ENCODE measurements around the gene ZNF609.
A peak's percentile ranks its signal among the peaks of the same experiment; 100 is the strongest.
"Not testable (repeated sequence)": the region's sequence is repeated elsewhere in the genome, so short reads cannot be mapped to it uniquely, and the experiment has no call there.

Gene ZNF609

DNA sequence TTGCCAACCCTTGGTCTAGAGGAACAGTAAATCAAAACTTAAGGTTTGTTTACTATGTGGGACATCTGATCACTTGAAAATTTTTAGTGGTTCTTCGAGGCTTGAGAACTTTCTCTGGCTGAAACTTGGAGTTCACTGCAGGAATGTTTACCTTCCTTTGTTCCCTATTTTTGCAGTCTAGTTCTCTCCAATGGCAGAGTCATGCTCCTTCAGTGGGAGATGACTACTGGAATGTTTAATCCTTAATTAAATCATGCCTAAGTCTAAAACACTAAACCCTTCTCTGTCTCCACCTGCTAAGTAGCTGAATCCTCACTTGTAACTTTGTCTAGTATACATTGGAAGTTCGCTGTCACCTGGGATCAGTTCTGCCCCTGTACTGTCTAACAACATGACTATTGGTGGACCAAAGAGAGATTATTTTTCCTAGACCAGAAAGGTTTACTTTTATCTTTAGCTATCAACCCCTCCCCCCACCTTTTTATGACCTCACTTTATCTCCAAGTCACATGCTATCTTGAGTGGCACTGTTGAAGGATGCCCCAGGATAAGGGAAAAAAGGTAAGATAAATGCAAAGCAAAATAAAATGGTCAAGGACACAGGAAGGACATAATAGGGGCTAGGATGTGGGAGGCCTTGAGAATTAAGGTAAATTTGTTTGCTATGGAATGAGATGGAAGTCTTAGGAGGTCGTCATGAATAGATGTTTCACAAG lies 1.2 kb upstream of the ZNF609 start:
- DNase-seq, result no peak

DNA sequence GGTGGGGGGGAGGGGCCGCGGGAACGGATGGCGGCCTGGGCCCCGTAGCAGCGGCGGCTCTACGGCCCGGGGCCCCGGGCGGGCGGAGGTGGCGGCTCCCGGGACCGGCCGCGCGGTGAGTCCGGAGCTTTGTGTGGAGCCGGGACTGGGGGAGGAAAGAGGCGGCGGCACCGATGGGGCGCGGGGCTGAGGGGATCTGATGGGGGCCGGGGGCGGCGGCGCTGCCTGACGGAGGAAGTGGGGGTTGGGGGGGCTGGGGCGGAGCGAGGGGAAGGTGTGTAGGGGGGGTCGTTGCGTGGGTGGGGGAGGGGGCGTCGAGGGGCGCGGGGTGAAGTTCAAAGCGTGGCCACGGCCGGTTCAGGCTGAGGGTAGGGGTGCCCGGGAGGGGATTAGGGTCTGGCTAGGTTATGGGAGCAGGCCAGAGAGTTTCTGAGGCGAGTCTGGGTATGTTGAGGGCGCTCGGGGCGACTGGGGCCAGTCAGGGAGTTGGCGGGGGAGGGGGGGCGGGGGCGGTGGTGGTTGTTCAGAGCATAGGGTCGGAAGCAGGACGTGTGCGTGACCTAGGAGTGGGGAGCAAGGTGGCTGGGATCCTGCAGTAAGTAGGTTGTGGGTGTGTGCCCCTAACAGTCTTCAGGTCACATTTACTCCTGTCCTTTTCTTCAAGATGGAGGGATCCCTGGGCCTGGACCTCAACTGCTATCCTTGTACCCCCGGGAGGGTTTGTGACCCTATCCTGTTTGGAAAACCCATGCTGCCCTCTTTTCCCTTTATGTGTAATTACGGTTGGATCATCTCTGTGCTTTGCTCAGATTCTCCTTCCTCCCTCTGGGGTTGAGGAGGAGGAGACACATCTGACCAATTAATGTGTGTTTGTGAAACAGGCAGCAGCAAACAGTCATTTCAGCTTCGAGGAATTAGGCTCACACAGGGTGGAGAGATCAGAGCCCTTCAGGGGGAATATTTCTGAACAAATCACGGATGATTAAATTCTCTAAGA lies 644 bp downstream of the ZNF609 start:
- peak; percentile 25 for DNase-seq

DNA sequence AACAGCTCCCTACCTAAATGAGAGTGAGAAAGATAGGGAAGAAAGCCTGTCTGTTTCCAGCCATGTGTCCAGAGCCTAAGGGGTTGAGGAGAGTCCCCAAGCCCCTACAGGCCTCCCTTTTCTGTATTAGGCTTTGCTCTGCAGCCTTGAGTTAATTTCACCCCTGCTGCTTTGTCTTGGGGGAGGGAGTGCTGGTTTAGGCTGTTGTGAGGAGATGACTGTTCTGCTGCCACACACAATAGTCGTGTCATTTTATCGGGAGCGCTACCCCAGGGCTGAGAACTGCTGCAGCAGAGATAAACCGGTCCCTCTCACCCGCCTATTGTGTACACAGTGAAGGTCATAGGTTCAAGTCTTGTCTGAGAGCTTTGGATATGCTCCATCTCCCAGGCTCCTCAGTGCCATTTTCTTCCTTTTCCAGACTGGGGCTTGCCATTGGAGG lies 1.4 kb downstream of the ZNF609 start:
- DNase-seq, result peak; percentile 25

DNA sequence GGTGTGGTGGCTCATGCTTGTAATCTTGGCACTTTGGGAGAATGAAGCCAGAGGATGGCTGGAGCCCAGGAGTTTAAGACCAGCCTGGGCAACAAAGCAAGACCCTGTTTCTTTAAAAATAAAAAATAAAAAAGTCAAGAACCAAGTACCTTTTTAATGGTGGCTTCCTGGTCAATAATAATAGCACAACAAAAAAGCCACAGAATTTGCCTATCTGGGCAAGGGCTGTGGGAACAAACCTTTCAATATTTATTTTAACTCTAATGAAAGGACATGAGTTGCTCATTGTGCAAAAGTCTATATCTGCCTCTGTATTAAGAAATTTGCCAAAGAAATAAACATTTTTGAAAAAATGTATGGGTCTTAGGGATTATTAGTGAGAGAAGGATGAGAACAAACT lies 2.1 kb downstream of the ZNF609 start:
- no peak for DNase-seq

DNA sequence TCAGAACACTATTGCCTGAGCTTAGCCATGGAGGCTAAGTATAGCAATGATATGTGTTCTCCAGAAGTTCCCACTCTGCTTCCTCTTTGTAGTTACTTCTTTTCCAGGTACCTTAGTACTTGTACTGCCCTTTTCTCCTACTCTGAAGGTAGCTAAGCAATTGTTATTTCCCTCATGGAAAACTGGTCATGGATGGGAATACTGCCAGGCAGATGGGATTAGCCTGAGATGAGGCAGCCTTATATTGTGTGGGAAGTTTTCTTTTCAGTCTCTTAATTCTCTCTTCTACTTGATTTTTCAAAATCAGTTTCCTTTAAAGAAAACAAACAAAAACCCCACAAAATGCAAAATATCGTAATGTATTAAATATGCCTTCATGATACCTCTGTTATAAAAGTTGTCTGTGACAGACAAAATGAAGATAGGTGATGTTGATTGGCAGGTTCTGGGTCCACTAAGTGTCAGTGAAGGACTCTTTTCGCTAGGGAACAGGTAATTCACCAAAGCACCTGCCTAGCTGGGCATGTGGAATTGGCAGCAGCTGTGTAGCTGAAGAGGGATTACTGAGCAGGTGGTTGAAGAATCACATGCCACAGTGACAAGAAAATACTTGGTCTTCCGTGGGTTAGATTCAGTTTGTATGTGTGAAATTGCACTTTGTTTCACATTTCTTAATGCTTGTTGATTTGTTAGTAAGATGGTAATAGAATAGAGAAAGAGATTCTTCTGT lies 4.1 kb downstream of the ZNF609 start:
- DNase-seq, result peak; percentile 55

DNA sequence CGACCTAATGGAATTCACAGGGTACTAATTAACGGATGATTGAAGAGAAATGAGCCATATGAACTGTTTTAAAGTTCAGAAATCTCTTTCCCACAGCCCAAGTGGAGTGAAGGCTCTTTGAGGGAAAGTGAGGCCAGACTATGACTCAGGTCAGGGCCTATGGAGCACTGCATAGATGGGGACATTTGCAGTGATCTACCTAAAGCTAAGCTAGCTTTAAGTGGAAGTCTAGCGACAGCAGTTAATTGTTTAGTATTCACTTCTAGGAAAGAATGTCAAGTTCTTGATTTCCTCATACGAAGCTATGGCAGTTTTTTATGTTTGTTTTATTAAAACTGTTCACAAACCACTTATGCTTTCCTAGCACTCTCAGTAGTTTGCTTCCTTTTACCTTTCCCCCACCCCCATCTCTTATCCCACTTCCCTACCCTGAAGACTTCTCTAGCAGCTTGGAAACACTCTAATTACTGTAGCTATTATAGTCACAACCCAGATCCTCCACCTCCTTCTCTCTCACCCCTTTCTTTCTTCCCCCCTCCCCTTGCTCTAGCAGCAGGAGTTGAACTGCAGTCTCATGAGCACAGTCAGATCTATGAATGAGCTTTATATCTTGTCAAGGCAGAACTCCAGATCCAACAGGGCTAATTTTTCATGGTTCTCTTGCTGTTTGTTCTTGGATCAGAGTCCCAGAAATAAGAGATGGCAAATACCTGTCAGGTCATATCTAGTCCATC lies 6.2 kb downstream of the ZNF609 start:
- DNase-seq, result no peak

DNA sequence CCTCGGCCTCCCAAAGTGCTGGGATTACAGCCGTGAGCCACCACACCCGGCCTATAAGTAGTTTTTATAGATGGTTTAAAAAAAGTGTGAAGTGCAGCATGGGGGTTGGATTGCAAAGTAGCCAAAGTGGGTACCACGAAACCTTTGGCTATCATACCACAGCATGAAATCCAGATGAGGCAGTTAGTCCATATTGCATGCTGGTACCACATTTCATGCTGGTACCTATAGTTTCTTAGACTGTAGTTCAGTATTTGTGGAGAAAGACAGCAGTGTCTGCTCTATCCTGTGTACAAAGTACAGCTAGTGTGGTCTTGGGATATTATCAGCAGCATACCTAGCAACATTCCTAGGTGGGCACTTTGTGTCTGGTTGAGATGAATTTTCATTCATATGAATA lies 11.8 kb downstream of the ZNF609 start:
- DNase-seq, result no peak

DNA sequence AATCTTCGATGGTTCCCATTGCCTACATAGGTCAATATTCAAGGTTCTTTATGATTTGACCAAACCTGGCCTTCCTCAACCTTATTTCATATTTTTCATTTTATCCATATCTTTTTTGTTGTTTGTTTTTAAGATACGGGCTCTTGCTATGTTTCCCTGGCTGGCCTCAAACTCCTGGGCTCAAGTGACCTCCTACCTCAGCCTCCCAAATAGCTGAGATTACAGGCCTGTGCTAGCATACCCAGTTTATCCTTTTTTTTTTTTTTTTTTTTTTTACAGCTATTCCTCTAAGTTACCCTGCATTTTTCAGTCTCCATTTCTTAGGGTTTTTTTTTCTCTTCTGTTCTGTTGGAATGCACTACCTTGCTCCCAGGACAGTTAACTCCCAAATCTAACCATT lies 14.5 kb downstream of the ZNF609 start:
- DNase-seq, result no peak

DNA sequence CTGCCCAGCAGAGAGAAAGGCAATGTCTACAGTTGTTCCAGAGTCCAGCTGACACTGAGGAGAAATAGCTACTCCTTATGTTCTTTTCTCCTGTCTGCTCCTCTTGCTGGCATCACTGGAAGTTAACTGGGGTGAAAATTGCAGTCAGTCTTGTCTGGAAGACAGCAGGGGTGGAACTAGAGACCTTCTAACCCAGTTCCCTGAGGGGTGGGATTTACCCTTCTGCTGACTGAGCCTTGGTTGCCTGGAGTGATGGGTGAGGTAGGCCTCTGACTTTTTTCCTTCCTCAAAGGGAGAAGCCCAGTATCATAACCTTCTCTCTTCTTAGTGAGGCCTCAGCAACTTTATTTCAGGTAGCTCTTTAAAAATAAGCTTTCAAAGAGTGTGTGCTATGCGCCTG lies 16.2 kb downstream of the ZNF609 start:
- no peak for DNase-seq

DNA sequence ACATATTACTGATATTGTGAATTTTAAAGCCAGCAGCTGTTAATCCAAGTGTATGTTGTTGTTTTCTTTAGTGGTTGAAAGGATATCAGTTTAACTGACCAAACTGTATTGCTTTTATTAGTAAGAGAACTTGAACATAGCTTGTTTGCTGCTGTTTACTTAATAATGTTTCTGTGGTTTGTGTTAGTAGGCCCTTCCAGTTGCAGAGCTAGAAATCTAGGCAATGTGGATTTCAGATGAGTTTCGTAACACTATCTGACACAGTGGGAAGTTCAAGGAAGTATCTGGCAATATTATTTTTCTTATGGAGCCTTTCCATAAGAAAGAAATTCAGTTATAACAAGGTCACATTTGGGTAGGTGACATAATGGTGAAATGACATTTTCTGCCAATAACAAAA lies 18.5 kb downstream of the ZNF609 start:
- no peak for DNase-seq

DNA sequence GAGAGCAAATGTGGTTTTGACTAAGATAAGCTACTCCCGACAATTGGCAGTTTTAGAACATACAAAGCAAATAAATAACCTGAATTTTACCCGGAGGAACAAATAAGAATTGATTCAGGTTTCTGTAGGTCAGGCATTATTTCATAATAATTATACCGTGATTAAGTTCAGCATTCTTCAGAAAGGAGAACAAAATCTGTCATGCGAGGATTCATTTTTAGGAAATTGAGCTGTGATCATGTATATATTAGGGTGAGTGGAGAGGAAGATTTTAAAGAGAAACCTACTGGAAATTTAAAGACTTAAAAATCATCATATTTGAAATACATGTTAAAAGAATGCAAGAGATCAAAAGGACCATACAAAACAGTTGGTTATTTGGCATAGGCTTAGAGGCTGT lies 20.5 kb downstream of the ZNF609 start:
- no peak for DNase-seq

DNA sequence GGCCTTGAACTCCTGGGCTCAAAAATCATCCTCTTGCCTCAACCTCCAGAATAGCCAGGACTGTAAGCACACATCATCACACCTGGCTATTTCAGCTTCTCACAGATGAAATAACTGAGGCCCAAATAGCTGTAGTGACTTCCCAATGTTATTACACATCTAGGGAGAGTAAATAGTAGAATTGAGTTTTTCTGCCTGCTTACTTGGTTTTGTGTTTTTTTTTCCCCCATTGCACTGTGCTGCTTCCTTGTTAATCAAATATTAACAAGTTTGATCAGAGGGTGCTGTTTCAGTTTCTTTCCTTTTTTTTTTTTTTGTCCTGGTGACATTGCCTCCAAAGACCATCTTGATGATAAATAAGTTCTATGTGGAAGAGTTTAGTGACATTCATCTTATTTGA lies 23.4 kb downstream of the ZNF609 start:
- DNase-seq, result no peak

DNA sequence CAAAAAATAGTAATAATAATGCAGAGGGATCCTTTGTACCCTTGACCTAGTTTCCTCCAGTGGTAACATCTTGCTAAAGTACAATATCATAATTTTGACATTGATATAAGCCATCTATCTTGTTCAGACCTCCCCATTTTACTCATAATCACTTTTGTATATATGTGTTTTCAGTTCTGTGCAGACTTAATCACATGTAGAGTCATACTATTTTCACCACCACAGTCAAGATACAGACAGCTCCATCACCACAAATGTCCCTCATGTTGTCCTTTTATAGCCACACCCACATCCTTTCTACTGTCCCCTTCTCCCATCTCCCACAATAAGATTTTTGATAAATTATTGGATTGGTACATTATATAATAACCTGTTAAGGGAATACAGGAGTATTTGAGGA lies 25.4 kb downstream of the ZNF609 start:
- no peak for DNase-seq

DNA sequence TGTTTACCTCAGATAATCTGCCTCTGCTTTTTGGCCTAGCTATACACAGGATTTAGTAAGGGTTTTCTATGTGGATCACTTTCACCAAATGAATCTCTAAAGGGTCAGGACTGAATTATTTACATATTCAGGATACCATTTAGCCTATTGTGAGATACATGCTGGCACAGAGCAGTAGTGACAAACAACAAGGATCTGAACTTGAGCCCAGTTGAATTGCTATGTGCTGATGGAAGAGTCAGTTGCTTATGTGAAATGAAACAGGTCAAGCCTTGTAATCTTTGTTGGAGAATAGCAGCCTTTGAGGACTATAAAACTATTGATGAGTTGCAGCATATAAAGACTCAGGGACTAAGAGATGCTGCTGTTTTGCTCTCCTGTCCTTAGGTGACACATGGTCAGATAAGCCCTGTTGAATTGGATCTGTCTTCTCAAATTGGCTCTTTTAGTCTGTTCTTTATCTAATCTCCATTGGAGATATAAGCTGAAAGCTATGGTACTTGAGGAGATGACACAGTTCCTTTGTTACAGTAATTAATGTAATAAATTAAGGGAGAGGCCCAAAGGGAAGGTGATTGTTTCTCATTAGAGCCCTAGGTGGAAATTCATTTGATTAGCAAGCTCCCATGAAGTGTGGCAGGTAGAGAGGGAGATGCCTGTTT lies 30.4 kb downstream of the ZNF609 start:
- DNase-seq, result no peak

DNA sequence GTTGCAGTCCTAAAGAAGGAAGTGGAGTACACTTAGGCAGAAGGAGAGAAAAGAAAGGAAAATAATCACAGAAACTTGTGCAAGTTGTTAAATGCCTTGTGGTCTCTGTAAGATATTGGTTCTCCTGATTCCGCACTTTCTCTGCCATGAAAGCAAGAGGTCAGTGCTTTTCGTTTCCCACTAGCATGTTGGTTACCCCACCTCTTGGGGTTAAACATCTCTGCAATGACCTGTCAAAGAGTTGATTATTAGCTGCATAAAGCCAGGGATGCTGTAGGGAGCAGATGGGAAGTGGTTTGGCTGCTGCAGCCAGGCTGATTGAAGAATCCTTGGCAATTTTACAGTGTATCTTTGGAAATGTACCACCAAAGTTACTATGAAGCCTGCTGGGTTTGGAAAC lies 33.3 kb downstream of the ZNF609 start:
- no peak for DNase-seq

DNA sequence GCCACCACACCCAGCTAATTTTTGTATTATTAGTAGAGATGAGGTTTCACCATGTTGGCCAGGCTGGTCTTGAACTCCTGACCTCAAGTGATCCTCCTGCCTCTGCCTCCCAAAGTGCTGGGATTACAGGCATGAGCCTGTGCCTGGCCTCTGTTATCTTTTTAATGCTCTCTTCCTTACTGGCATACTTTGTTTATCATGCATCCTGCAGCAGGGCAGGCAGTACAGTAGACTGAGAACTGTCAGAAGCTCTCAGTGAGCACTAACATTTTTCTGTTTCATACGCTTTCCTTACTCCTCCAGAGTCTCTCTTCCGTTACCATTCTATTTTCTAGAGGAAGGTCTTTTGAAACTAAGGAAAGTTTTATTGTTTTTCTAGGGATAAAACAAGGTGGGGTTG lies 35.6 kb downstream of the ZNF609 start:
- not testable (repeated sequence) for DNase-seq

DNA sequence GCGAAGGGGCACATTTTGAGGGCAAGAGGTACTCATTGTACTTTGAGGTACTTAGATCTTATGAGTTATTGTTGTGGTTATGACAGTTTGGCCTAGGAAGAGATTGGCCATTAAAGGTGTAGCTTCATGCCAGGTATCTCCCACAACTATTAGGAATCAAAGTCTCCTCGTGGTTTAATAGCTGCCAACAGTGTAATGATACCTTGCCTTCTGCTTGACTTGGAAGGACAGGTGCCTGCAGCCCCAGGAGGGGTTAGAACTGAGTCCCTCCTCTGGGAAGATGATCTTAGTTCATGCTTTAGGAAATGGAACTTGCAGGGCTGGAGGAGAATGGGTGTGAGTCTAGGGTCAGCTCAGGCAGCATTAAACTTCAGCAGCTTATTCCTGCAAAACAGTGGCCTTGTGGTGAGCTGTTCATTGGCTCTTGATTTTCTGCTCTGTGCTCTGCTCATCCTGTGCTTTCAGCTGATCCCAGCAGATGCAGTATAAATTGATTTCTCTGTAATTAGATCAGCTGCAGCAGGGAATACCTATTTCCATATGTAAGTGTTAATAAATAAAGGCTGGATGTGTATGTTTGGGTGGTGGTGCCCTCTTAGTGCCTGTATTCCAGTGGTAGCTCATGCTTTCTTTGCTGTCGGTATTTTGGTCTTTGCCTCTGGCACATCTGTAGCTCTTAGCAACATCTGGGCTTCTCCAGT lies 40.5 kb downstream of the ZNF609 start:
- DNase-seq, result no peak

DNA sequence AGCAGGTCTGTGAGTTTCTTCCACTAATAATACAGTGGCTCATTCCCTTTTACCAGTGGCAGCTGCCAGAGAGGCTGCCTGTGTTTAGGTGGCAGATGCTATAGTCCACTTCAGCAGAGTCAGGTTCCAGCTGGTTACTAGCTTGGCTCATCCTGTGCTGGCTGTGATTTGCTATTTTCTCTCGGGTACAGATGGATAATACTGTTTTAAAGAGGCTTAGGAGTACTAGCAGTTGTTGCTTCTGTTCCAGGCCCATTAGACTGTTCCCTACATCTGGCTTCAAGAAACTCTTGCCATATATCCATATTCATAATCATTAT lies 41.0 kb downstream of the ZNF609 start:
- no peak for DNase-seq

DNA sequence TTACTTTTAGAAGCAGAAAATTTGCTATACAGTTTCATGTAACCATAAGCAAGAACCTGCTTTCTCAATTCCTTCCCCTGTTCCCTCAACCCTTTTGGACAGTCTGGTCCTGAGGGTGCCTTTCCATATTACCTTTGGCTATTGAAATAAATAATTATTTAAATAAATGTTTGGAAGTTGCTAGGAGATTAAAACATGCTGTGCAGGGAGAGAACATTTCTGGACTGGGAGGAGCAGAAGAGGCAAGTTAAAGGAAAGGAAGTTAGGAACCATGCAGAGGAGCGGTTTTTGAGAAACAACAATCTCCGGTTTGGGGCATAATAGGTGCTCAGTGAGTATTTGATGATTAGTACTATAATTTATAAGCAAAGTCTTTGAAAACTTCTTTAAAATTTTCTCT lies 41.8 kb downstream of the ZNF609 start:
- no peak for DNase-seq

DNA sequence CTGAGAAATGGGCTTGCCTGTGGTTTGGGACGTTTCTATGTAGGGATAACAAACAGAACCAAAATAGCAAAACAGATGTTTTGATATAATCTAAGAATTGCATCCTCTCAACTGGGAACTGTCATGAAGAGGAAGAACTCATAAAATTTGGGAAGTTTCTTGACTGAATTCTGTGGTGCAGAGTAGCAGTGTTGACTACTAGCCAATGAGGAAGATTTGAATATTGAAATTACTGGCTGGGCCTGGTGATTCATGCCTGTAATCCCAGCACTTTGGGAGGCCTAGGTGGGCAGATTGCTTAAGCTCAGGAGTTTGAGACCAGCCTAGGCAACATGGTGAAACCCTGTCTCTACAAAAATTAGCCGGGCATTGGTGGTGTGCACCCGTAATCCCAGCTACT lies 42.2 kb downstream of the ZNF609 start:
- DNase-seq, result no peak

DNA sequence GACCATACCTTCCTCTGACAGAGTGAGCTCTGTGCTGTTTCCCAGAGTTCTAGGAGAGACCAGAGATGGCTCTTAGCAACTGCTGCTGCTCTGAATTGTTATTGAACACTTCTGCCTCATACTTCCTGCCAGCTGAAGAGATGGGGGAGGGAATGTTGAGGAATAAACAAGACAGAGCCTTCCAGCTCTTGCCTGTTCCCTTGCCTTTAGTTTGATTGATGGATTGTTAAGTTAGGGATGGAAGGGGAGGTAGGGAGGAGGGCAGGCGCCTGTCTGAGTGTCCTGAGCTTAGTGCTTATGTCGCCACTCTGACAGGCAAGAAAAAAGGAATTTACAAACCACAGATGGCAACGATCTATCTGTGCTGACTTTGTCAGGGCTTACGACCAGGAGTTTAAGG lies 42.8 kb downstream of the ZNF609 start:
- DNase-seq, result no peak

DNA sequence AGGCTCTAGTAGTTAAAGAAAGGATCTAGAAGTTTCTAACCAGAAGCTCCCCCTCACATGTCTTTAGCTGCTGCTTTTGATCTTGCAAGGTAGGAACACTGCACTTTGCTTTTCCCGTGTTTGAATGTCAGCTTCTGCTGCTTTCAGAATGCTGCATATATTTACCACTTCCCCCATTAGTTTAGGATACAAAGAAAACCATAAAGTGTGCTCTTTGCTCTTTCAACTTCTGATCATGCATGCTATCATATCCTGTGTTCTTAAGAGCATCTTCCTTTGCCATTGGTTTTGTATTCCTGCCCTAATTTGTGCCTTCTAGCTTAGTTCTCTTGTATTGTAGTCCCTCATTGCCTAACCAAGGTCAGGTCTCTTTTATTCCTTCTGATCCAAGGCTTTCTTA lies 43.3 kb downstream of the ZNF609 start:
- DNase-seq, result no peak
